Fibroblast of skin of back (primary cell): Measurements from ENCODE around the gene RERE.

Experiments used
- DNase-seq: peaks from one replicate; pipeline ENCODE4 v3.0.0-alpha.2; 2013

Gene RERE

DNA sequence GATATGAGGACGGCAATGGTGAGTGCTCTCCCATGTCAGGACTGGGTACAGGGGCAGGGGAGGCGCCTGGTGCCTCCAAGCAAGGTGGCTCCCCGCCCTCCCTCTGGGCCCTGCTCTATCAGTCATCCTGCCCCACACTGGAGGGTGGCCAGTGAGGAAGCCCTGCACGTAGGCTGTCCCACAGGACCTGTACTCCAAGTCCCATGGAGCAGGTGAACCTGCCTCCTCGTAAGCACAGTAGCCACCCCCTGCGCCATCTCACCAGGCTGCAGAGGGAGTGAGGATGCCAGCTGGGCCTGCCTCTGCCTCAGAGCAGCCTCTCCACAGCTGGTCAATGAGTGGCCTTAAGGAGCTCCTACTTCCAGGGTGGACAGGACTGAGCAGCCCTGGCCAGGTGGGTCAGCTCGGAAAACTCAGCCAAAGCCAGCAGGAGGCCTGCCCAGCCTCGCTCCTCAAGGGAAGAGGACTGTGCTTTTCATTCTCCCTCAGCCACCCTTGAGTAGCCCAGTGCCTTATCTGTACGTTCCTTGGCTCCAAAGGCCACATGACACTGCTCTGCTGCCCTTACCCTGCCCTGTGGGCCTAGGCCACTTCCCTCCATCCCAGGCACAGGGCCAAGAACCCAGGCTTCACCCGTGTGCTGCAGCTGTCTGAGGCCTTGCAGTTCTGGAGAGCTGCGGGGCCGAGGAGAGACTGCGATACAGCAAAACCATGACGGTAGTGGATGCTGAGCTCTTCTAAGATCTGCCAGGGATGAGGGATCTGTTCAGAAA is 459.9 kb downstream of the RERE start:
- DNase-seq = no peak

GRCh38 chr1:8356256-8357209 is 460.9 kb downstream of the RERE start:
- DNase-seq = no peak

GRCh38 chr1:8355439-8356255 is 461.8 kb downstream of the RERE start:
- no peak for DNase-seq

- DNase-seq = no peak
Measured at GRCh38 chr1:8354038-8354437, 463.4 kb downstream of the RERE start.

GRCh38 chr1:8352886-8353785 is 464.3 kb downstream of the RERE start:
- no peak for DNase-seq

DNA sequence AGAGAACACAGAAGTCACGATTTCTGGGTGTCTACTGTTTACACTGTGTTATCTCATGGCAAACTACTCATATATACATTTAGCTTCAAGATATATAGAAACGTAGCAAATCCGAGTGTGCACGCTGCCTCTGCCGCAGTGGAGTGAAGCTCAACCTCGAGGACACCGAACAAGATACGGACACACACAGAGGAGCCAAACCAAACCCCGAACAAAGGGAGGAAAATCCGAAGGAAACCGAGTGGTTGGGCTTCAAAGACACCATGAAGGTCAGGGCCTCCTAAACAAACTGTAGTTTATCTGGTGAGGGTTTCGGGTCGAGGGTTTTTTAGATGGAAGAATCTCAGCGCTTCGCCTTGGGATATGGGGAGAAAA is 465.0 kb downstream of the RERE start:
- DNase-seq = no peak

DNA sequence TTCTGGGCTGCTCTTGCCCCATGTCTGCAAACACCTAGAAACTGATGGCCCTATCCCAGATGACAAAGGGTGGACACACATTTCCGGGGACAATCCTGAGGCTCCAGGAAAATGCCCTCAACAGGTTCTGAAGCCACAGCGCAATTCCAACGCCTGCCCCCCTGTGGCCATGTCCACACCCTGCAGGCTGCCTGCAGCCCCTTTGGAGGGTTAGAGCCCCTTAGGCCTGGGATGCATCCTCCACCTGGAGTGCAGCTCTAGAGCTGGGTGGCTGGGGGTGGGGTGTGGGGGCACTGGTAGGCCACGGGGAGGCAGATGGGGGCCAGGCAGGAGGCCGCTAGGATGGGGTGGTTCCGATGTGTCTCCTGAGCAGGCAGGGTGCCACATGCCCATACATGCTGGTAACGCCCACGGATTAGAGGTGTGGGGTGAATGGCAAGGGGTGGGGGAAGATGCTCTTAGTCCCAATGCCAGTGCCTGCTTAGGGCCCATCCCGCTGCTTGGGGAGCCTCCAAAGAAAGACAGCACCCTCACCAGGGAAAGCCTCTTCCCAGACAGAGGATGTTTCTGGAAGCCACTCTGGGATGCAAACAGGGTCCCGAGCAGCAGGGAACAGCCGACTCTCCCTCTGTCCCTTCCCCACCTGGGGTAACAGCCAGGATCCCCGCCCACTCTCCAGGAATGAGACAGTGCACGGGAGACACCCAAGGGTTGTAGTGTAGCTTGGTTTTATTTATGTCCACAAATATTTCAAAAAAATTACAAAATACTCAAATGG is 465.6 kb downstream of the RERE start:
- DNase-seq = peak; percentile 30

DNA sequence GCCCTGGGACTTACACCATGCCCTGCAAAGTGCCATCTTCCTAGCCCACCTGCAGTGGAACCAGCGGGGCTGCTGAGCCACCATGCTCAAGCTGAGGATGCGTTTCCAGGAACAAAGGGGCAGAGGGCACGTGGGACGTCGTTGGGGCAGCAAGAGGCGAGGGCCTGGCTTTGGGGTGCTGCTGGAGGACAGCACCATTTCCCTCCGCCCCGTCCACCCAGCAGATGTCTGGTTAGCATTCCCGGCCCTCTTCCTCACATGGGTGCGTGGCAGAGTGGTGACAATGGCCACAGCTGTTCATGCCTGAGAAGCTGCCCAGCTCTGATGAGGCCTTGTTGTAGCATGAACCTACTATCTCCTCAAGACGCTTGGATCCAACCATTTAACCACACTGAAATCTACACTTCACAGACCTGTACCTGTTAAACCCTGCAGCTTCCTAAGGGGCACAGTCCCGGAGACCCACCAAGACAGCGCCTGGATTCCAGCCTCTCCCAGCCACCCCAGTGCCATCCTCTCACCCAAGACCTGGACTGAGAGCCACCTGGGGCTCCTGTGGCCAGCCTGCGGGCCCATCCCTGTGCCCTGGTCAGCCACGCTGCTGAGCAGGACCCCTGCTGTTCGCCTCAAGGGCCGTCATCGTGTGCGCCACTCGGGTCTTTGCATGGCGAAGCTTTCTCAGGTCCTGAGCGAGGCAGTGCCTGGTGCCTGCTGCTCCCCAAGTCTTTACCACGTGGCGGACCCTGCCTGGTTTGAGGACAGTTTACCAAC is 466.3 kb downstream of the RERE start:
- no peak for DNase-seq

GRCh38 chr1:8349961-8350360 is 467.5 kb downstream of the RERE start:
- peak; percentile 55 for DNase-seq

DNA sequence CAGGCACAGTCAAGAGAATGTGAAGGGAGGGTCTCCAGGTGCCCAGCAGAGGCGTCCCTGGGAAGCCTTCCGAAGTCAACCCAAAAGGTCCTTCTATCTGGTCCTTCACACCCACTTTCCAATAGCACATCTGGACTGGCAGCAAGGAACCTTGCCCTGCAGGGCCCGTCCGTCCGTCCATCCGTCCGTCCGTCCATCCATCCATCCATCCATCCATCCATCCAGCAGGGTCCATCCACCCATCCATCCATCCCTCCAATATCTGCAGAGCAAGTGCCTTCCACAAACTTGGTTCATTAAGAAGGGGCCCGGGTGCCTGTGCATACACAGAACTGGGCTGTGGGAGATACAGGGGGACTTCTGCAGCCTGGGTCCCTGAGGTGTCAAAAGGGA is 468.0 kb downstream of the RERE start:
- no peak for DNase-seq

- DNase-seq = peak; percentile 58
Measured at GRCh38 chr1:8348777-8349472, 468.5 kb downstream of the RERE start.

GRCh38 chr1:8348047-8348776 is 469.2 kb downstream of the RERE start:
- no peak for DNase-seq

DNA sequence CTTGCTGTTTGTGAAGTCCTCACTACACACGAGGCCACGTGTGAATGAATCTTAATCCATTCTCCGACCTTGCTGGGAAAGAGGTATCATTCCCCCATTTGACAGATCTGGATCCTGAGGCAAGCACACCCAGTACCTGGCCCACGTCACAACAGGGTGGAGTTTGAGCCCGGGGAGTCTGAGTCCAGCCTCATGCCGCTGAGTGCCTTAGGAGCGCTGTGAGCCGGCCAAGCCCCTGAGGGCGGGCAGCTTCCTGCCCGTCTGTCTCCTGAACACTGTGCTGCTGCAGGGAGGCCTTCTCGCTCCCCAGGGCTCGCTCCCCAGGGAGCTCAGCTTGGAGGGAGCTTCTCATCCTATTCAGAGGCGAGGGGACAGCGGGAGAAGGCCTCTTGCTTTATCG is 469.8 kb downstream of the RERE start:
- peak; percentile 27 for DNase-seq

DNA sequence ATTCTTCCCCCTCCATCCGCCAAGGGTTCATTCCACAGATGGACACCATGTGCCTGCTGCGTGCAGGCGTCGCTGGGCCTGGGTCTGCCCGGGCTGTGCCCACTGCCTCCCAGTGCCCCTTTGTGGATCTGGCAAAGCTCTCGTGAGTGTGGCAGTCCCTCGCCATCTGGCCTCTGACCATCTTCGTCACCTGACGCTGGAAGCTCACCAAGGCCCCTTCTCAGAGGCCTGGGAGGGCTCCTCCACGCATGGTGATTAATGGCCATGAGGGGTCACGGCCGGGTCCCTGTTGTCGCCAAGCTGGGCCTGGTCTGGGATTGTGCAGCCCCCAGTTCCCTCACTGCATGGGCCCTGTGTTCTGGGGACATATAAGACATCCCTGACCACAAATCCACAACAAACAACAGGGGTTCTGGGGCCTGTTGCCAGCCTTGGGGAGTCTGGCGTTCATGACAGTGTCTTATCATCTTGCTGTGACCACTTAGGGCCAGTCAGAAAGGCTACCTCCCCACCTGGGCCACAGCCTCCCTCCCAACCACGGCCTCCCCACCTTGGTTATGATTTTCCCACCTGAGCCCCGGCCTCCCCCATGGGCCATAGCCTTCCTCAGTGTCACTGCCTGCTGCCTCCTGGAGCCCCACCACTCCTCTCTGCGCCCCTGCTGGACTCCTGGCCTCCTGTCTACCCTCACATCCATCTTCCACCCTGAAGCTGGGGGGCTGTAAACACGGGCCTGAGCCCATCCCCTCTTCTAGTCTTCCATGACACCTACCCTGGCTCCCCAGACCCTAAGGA is 471.6 kb downstream of the RERE start:
- DNase-seq = no peak

- DNase-seq = no peak
Measured at GRCh38 chr1:8344893-8345507, 472.4 kb downstream of the RERE start.

- DNase-seq = peak; percentile 98
Measured at GRCh38 chr1:8343464-8344001, 473.9 kb downstream of the RERE start.

DNA sequence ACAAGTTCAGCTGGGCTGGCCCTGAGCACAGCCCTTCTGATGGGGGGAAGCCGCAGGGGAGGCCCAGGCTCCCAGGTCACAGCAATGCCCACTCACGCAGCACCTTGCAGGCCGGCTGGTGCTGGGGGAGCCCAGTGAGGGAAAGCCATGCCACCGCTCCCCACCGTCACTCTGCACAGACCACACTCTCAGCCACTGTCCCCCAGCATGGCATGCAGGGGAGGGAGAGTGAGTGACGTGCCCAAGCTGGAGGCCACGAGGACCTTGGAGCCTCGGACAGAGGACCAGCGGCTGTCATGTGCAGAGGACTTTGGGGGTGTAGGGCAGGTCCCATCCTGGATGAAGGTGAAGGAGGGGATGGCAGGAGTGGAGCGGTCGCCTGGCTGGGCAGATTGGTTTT is 474.4 kb downstream of the RERE start:
- no peak for DNase-seq
